Right lobe of liver (tissue), 4 donors: ENCODE measurements around the gene PHF3.

ENCODE experiments used
- POLR2A ChIP-seq: fragments of 450-650 bp; IDR thresholded peaks from one replicate; pipeline ENCODE4 v1.6.1; 2017; ENCODE audit warnings: antibody characterized with exemption, mild to moderate bottlenecking
- TF ChIP-seq, protein P1 (sequence below), 4 donors: fragments of 200-600 bp in 3 of 4; fragments of 450-650 bp in 1 of 4; IDR thresholded peaks; one replicate each; pipeline versions ENCODE4 v1.5.1 to v1.8.0; 2016 to 2022; ENCODE audit warnings: antibody characterized with exemption in 4 of 4, mild to moderate bottlenecking in 2 of 4
- donor health status: DM: no; HTN: no; CAD: no.
- donor health status: DM: no; HTN: no; CAD: no.
- donor health status: DM: no; HTN: yes; CAD: no.

DNA sequence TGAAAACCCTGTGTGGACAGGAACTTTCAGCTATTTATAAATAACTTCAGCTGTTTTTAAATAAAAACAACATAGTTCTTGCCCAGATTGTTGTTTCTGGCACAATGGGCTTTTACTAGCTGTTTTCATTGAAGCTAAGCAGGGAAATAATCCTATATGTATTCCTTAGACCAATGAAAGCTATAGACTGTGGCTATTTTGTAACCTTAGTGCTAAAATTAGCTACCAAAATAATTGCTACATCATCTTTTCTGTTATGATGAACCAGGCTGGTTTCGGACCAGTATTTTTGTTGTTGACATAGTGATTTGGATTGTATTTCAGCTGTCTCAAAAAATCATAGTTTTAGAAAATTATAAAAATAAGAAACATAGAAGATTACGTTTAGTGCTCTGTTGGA is 13.7 kb downstream of the PHF3 start:
- TF ChIP-seq, protein P1, sequence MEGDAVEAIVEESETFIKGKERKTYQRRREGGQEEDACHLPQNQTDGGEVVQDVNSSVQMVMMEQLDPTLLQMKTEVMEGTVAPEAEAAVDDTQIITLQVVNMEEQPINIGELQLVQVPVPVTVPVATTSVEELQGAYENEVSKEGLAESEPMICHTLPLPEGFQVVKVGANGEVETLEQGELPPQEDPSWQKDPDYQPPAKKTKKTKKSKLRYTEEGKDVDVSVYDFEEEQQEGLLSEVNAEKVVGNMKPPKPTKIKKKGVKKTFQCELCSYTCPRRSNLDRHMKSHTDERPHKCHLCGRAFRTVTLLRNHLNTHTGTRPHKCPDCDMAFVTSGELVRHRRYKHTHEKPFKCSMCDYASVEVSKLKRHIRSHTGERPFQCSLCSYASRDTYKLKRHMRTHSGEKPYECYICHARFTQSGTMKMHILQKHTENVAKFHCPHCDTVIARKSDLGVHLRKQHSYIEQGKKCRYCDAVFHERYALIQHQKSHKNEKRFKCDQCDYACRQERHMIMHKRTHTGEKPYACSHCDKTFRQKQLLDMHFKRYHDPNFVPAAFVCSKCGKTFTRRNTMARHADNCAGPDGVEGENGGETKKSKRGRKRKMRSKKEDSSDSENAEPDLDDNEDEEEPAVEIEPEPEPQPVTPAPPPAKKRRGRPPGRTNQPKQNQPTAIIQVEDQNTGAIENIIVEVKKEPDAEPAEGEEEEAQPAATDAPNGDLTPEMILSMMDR (IDR thresholded peaks at IDR 0.05) = no peak
- TF ChIP-seq POLR2A = no peak
